Measurements from ENCODE around the gene PRELP.

DNA sequence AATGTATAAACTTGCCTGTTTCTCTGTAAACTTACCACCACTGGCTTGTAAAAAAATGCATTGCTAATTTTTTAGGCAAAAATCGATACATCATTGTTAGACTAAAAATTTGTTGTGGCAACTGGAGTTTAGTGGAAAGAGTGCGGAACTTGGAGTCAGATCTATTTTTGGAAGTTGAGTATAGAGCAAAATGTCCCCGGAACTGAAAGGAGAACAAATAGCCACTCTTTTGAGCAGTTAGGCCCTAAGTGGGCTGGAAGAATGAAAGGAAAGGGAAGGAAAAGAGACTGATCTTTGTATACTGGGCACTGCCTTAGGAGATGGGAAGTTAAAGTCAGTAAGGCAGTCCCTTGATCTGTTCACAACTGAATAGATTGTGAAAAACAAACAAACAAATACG is 48.5 kb downstream of the PRELP start:
- TF ChIP-seq, protein P1, sequence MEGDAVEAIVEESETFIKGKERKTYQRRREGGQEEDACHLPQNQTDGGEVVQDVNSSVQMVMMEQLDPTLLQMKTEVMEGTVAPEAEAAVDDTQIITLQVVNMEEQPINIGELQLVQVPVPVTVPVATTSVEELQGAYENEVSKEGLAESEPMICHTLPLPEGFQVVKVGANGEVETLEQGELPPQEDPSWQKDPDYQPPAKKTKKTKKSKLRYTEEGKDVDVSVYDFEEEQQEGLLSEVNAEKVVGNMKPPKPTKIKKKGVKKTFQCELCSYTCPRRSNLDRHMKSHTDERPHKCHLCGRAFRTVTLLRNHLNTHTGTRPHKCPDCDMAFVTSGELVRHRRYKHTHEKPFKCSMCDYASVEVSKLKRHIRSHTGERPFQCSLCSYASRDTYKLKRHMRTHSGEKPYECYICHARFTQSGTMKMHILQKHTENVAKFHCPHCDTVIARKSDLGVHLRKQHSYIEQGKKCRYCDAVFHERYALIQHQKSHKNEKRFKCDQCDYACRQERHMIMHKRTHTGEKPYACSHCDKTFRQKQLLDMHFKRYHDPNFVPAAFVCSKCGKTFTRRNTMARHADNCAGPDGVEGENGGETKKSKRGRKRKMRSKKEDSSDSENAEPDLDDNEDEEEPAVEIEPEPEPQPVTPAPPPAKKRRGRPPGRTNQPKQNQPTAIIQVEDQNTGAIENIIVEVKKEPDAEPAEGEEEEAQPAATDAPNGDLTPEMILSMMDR (IDR thresholded peaks at IDR 0.05; ENCODE audit: low read length): no peak
- TF ChIP-seq EZH2phosphoT487 (IDR thresholded peaks at IDR 0.05; ENCODE audit: low read length): no peak
- no peak for TF ChIP-seq EZH2 (optimal IDR thresholded peaks at IDR 0.05; ENCODE audit: low read depth, low read length)
